Glomerular endothelial cell (primary cell): Measurements from ENCODE around the gene OR10H1. TPM values are rescaled to one million over a fixed set of nuclear protein-coding genes. Genes with fewer than 3 reads are reported as not detected.
"Not testable (repeated sequence)": the region's sequence is repeated elsewhere in the genome, so short reads cannot be mapped to it uniquely, and the experiment has no call there.

Experiments
- DNase-seq: peaks from one replicate; pipeline ENCODE4 v3.0.0-alpha.2; 2011; ENCODE audit warnings: low read depth, low spot score; ENCODE audit errors: extremely low read depth
- total RNA-seq: library from RNA; depleted of rRNA; stranded (reverse); fragments of >200 nt; gene quantifications from 2 replicates; pipeline ENCODE4 v1.2.3, GENCODE V29; 2015

The OR10H1 gene, protein sequence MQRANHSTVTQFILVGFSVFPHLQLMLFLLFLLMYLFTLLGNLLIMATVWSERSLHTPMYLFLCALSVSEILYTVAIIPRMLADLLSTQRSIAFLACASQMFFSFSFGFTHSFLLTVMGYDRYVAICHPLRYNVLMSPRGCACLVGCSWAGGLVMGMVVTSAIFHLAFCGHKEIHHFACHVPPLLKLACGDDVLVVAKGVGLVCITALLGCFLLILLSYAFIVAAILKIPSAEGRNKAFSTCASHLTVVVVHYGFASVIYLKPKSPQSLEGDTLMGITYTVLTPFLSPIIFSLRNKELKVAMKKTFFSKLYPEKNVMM
- total RNA-seq = not detected in 2 replicates

DNA sequence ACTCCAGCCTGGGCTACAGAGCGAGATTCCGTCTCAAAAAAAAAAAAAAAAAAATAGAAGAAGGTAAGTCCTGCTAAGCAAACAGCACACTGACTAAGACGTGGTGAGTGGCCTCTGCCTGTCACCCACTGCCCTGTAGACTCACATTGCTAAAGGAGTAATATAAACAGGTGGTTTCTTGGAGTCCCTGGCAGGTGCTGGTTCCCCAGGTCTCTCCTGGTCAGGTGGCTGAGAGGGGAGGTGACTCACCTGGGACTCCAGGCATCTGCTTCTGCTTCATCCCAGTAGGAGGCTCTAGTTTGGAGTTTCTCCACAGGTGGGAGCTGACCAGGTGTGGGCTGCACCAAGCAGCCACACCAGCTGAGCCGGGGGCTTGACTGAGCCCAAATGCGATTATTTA lies at the start of gene OR10H1:
Gene OR10H1, minus strand, starts transcription at position 359 of the 400 bp plus-strand sequence. CDS start 7,627 bp downstream, outside the sequence.
- DNase-seq = no peak

DNA sequence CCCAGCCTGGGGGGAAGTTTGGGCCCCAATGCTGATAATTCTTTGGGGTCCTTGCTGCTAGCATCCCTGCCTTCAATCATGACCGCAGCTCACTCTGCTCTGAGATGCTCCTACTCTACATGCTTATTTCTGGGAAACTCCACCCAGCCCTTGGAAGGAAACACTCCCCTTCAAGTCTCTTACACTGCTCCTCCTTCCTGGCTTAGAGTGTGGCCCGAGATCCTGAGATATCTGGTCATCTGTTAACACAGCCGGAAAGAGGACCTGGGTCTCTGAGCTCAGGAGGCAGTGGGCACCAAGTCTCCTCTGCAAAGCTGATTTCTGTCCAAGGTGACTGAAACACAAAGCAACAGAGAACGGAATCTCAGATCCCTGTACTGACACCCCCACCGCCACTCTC lies 49.4 kb upstream of the OR10H1 start:
- no peak for DNase-seq

DNA sequence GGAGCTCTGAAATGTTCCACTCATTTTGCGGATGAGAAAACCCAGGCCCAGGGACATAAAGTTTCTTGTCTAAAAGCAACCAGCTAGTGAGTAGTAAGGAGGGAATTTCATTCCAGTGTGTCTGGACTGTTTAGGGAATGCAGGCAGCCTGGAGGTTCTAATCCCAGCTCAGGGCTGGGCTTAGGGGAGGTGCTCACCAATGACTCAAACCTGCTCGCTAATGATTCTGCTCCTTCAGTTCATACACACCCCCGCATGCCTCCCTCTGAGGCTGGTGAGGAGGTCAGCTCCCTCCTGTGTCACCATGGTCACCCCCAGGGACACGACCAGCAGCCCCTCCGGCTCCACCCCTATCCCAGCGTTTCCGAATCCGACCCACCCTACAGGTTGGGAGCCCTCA lies 47.8 kb upstream of the OR10H1 start:
- DNase-seq = no peak

DNA sequence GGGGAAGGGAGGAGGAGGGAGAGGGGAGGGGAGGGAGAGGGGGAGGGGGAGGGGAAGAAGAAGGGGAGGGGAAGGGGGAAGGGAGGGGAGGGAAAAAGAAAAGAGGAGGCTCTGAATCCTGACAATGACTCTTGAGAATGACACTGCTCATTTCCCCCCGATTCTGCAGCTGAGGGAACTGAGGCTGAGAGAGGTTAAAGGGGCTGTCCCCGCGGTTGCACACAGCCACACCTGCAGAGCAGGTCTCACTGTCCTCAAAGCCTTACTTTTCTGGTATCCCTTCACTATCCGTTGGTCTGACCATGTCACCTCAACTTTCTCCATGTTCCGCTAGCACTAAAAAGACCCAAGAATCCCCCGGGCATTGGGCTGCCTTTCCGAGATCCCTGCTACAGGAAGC lies 47.0 kb upstream of the OR10H1 start:
- DNase-seq = no peak

DNA sequence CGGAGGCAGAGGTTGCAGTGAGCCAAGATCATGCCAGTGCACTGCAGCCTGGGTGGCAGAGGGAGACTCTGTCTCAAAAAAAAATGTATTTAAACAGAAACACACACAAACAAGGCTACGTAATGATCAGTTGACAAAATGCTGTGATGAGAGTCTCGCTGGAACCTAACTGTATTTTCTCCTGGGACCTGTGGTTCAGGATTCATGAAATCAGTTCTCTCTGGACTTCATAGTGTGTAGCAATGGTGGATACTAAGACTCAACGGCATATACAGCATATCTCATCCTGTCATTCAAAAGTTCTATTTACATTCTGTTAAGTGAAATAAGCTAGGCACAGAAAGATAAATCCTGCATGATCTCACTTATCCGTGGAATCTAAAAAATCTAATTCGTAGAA lies 45.1 kb upstream of the OR10H1 start:
- DNase-seq = no peak

DNA sequence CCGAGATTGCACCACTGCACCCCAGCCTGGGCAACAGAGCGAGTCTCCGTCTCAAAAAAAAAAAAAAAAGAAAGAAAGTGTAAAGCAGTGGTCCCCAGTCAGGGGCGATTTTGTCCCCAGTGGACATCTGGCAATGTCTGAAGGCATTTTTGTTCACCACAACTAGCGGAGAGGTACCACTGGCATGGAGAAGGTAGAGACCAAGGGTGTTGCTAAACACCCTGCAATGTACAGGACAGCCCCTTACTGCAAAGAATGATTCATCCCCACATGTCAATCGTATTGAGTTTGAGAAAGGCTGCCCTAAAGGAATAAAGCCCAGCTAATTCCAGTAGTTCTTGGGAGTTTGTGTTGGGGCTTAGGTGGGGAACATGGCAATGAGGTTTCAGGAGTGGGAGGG lies 43.7 kb upstream of the OR10H1 start:
- DNase-seq = no peak

DNA sequence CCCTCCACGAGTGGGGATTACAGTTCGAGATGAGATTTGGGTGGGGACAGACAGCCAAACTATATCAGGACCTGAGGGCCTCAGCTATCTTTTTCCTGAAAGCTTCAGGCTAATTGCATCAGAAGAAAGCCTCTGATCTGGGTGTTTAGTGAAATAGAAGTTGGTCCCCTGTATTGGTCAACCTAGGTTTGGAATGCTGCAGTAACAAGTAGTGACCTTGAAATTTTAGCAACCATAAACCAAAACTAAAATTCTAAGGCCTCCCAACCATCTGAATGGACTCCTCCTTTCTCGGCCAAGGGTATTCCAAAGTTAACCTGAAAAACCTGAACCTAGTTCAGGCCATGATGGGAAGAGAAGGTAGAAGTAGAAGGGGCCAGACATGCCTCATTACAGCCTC lies 34.9 kb upstream of the OR10H1 start:
- DNase-seq = no peak

DNA sequence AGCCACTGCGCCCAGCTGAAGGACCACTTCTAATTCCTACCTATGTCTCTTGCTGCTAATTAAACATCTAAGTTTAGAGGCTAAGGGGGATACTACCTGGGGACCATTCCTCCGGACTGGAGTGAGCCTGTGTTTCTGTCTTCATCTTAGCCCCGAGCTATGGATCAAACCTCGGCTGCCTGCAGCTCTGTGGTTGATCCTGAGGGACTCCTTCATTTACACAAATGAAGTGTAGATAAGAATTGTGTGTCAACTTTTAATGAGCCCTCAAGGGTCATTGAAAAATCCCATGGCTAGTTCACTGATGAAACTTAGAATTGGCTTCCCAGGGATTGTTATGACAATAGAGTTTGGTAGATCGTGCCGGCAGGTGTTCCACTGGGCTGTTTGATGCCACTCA lies 31.5 kb upstream of the OR10H1 start:
- DNase-seq = no peak

DNA sequence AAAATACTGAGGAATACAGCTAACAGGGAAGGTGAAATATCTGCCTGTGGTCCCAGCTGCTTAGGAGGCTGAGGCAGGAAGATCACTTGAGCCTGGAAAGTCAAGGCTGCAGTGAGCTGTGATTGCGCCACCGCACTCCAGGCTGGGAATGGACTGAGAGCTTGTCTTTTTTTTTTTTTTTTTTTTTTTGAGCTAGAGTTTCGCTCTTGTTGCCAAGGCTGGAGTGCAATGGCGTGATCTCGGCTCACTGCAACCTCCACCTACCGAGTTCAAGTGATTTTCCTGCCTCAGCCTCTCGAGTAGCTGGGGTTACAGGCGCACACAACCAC lies 28.4 kb upstream of the OR10H1 start:
- DNase-seq = not testable (repeated sequence)

DNA sequence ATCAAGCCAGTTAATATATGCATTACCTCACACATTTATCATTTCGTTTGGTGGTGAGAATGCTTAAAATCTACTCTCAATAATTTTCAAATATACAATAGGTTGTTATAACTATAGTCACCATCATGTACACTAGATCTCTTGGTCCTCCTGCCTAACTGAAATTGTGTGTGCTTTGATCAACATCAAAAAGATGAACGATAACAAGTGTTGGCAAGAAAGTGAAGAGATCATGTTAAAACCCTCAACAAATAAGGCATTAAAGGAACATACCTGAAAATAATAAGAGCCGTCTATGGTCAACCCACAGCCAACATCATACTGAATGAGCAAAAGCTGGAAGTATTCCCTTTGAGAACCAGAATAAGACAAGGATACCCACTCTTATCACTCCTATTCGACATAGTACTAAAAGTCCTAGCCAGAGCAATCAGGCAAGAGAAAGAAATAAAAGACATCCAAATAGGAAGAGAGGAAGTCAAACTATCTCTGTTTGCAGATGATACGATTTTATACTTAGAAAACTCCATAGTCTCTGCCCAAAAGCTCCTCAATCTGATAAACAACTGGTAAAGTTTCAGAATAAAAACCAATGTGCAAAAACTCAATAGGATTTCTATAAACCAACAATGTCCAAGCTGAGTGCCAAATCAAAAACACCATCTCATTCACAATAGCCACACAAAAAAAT lies 27.9 kb upstream of the OR10H1 start:
- no peak for DNase-seq

DNA sequence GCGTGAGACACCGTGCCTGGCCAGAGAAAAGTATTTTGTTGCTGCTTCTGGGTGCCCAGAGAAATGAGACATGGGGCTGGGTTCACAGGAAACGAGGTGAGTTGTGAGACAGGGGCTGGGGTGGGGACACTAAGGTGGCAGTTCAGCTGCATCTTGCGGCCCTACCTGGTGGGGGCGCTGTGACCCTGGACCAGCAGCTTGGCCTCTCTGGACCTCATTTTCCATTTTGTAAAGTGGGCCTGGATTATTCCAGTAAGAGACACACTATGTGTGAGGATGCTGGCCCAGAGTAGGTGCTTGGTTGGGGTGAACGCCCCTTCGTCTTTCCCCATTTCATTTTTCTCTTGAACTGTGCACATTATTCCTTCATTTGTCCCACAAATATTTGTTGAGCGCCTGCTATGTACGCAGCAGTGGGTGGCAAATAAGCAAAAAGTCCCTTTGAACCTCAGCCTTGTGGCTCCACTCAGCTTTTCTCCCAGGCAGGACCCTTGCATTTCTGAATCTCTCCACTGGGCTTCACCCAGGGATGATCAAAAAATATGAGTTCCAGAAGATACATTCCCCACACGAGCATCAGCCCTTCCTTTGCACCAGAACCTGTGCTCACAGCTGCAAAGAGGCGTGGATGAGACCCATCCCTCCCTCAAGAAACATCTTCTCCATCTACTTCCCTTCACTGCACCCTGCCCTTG lies 26.6 kb upstream of the OR10H1 start:
- DNase-seq = no peak

DNA sequence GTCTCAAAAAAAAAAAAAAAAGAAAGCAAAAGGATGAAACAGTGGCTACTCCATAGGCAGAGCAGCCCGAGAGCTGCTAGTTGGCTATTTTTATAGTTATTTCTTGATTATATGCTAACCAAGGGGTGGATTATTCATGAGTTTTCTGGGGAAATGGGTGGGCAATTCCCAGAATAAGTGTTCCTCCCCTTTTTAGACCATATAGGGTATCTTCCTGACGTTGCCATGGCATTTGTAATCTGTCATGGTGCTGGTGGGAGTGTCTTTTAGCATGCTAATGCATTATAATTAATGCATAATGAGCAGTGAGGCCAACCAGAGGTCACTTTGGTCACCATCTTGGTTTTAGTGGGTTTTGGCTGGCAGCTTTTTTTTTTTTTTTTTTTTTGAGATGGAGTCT lies 25.4 kb upstream of the OR10H1 start:
- no peak for DNase-seq

DNA sequence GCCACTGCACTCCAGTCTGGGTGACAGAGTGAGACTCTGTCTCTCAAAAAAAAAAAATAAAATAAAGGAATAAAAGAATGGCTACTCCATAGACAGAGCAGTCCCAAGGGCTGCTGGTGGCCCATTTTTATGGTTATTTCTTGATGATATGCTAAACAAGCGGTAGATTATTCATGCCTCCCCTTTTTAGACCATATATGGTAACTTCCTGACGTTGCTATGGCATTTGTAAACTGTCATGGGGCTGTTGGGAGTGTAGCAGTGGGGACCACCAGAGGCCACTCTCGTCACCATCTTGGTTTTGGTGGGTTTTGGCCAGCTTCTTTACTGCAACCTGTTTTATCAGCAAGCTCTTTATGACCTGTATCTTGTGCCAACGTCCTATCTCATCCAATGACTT lies 24.4 kb upstream of the OR10H1 start:
- not testable (repeated sequence) for DNase-seq

DNA sequence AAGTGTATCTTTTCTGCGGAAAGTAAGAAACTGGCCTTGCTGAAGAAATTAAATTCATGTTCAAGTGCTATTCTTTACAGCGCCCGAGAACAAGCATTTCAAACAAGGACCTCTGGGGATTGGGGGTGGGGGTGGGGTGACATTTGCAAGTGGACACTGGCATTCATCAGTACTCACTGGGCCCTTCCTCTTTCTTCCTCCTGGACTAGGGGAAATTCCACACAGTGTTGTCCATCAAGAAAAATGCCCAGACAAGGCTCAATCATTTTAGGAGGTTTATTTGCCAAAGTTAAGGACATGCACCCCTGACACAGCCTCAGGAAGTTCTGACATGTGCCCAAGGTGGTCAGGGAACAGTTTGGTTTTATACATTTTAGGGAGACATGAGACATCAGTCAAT lies 22.9 kb upstream of the OR10H1 start:
- no peak for DNase-seq

DNA sequence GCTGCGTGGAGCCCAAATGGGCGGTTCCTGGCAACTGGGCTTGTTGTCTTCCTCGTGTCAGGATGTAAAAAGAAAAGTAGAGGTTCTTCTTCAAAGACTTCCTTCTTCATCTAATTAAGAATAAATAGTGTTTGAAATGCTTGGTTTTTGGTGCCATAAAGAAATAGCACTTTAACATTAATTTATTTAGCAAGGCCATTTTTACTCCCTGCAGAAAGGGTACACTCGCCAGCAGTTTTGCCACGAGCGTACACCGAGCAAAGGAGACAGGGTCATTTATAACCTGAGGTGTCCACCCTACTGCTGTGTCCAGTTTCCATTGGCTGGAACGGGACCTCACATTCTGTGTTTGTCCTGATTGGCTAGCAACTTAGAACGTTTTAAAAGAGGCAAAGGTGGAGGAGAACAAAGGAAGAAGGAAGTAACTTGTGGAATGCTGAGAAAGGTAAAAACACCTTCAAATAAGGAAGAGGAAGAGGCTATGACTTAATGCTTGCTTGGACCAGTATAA lies 21.8 kb upstream of the OR10H1 start:
- no peak for DNase-seq

DNA sequence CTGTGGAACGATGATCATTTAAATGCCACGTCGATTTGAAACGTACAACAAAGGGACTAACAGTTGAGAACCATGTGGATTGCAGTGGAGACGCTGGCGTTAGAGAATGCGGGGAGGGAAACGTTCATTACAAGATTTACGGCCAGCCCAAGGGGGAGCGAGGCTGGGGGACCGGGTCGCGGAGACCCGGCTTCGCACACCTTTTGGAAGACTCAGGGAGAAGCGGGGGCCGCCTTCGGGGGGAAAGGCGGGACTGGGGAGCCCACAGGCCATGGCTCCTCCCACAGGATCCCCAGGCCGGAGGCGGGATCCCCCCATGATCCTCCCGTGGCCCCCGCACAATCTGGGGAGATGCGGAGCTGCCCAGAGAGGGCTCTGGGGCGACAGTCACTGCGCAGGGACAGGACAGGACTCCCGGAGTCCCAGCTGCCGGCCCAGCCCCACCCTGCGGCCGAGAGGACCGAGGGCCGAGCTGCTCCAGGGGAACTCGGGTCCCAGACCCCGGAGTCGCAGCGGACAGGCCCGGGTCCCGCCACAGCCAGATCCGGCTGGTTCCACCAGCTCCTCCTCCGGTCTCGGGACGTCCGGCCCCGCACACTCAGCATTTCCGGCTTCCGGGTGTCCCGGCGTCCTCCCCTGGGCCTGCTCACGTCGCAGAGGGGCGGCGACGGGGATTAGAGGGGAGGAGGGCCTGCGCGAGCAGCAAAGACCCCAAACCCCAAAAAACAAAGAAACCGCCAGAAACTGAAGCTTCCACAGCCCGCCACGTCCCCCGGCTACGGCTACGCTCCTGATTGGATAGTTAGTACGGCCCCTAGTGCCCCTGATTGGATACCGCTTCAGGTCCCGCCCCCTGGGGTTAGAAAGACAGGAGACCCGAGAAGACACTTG lies 21.1 kb upstream of the OR10H1 start:
- peak; percentile 50 for DNase-seq

DNA sequence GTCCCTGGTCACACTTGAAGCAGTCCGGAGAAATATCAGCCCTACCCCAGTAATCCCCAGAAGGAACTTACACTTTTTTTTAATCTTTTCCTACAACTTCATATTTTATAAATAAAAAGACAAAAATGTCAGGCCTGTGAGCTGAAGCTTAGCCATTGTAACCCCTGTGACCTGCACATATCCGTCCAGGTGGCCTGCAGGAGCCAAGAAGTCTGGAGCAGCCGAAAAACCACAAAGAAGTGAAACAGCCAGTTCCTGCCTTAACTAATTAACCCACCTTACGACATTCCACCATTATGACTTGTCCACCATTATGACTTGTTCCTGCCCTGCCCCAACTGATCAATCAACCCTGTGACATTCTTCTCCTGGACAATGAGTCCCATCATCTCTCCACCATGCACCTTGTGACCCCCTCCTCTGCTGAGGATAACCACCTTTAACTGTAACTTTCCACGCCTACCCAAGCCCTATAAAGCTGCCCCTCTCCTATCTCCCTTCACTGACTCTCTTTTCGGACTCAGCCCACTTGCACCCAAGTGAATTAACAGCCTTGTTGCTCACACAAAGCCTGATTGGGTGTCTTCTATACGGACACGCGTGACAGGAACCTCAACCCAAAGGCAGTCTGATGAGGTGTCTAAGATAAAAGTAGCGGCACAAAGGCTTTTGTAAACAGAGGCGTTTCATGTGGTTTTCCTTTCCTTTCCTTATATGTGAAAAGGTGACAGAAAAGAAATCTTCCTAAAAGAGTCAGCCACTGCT lies 20.3 kb upstream of the OR10H1 start:
- DNase-seq = not testable (repeated sequence)

DNA sequence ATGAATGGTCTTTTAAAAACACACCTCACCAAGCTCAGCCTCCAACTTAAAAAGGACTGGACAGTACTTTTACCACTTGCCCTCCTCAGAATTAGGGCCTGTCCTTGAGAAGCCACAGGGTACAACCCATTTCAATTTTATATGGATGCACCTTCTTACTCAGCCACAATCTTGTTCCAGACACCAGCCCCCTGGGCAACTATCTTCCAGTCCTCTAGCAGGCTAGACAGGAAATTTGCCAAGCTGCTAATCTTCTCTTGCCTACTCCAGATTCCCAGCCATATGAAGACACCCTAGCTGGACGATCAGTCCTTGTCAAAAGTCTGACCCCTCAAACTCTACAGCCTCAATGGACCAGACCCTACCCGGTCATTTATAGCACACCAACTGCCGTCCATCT lies 18.8 kb upstream of the OR10H1 start:
- not testable (repeated sequence) for DNase-seq

DNA sequence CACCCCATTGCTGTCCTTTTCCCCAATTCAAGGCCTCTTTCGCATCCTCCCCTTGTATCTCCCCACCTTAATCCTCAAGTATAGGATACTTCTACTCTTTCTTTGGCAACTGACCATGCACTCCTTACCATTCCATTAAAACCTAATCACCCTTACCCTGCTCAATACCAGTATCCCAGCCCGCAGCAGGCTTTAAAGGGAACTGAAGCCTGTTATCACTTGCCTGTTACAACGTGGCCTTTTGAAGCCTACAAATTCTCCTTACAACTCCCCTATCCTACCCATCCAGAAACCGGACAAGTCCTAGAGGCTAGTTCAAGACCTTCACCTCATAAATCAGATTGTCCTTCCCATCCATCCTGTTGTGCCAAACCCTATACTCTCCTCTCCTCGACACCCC lies 16.2 kb upstream of the OR10H1 start:
- no peak for DNase-seq

DNA sequence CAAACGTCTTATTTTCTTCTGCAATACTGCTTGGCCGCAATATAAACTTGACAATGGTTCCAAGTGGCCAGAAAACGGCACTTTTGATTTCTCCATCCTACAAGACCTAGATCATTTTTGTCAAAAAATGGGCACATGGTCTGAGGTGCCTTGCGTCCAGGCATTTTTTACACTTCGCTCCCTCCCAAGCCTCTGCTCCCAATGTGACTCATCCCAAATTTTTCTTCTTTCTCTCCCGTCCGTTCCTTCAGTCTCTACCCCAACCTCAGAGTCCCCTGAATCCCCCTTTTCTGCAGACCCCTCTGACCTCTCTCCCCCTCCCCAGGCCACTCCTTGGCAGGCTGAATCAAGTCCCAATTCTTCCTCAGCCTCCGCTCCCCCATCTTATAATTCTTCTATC lies 14.3 kb upstream of the OR10H1 start:
- no peak for DNase-seq
